Measurements from ENCODE around the gene TSSK6.

Gene TSSK6

GRCh38 chr19:19466201-19466600, 49.1 kb downstream of the TSSK6 start:
- in situ Hi-C loops (cut with MboI; ENCODE audit: low sequenced_read_pairs): no loop called here

GRCh38 chr19:19465436-19466070, 49.8 kb downstream of the TSSK6 start:
- in situ Hi-C loops (cut with MboI; ENCODE audit: low sequenced_read_pairs): no loop called here

- in situ Hi-C loops (cut with MboI; ENCODE audit: low sequenced_read_pairs): no loop called here
Measured at GRCh38 chr19:19464339-19465098, 50.8 kb downstream of the TSSK6 start.
